GM21423 (cell line): ENCODE results near the gene UFD1.

Experiments used
- ATAC-seq: cut with Tn5 transposase; IDR thresholded peaks from one replicate; pipeline ENCODE4 v1.9.1; 2021; ENCODE audit warnings: mild to moderate bottlenecking, moderate library complexity; ENCODE audit not compliant: unreplicated experiment

UFD1 gene

GRCh38 chr22:19516378-19517170 lies 37.6 kb upstream of the UFD1 start:
- ATAC-seq: no peak

DNA sequence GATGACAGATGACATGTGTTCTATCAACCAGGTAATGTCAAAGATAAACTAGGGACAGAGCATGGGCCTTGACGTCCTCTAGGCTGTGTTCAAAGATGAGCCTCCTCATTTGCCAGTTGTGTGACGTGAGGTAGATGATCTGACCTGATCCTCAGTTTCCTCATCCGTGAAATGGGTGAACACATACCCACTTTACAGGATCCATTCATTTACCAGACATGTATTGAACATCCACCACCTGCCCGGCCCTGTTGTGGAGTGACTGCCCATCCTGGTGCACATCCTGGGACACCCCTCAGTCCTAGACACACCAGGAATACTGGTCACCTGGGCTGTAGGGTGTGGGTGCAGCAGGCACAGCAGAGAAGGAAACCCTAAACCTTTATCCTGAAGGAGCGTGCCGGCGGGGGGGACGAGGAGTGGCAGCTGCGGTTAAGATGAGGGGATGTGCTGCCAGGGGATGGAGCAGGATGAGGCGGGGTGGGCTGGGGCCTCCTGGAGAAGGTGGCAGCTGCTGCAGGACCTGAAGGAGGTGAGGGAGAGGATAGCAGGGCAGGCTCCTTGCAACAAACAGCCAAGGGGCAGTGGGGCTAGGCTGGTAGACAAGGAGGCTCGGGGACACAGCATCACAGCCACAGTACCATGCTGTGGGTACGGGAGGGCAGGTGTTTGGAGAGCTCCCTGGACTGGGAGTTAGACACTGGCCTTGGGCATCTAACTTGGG lies 36.8 kb upstream of the UFD1 start:
- no peak for ATAC-seq

GRCh38 chr22:19514831-19515565 lies 36.0 kb upstream of the UFD1 start:
- ATAC-seq: no peak

DNA sequence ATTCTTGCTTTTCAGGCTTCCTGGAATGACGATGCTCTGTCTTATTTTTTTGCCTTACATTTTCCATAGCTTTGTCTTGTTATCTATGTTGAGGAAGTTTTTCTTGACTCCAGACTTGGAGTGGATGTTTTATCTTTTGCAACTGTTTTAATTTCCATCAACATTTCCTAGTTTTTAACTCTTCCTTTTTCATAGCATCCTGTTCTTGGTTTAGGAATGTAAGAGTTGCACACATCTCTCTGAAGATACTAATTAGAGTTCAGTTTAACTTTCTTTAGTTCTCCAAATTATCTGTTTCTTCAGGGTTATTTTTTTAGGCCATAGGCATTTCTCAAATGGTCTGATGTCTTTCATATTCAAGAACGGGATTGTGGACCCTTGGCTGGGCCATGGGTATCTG lies 34.8 kb upstream of the UFD1 start:
- ATAC-seq: no peak

- ATAC-seq: no peak
Measured at GRCh38 chr22:19510919-19511341, 31.9 kb upstream of the UFD1 start.

DNA sequence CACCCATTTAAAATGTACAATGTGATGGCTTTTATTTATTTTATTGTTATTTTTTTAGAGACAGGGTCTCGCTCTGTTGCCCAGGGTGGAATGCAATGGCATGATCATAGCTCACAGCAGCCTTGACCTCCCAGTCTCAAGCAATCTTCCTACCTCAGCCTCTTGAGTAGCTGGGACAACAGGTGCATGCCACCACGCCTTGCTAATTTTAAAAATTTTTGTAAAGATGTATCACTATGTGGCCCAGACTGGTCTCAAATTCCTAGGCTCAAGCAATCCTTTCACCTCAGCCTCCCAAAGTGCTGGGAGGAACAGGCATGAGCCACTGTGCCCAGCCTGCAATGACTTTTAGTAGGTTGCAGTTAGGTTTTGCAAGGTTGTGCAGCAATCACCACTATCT lies 30.9 kb upstream of the UFD1 start:
- no peak for ATAC-seq

- no peak for ATAC-seq
Measured at GRCh38 chr22:19509191-19509590, 30.2 kb upstream of the UFD1 start.

DNA sequence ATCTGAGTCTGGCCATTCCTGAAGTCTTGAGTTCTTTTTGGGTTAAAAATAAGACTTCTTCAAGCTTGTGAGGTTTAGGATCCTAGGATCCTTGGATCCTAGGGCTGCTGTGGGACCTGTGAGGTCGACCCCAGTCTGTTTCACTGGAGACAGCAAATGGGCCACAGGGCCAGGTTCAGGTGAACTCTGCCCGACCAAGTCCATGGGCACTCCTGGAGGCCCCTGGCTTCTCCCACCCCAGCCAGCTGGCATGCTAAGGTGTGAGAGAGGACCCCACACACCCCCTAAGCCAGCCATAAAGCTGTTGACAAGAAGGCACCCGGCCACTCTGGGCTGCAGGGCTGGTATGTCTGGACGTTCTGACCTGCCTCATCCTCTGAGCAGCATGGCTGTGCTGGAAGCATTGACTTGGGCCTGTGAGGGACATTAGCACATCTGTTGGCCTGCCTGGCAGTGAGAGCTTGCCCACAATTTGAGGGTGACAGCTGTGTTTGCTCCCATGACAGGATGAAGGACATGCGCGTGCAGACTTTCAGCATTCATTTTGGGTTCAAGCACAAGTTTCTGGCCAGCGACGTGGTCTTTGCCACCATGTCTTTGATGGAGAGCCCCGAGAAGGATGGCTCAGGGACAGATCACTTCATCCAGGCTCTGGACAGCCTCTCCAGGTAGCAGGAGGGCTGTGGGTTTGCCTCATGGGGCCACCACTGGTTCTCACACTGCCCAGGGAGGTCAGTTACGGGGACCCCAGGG lies 29.2 kb upstream of the UFD1 start:
- ATAC-seq: no peak

DNA sequence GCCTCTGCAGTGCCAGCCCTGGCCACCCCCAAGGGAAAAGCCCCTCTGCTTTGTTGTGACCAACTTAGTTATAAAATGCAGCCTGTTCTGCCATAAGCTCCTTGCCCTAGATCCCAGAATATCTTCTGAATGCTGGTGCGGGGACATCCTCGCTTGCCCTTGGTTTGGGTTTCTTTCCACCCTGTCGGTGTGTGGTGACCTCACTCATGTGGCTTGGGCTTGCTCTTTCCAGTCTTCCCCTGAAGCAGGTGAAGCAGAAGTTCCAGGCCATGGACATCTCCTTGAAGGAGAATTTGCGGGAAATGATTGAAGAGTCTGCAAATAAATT lies 28.5 kb upstream of the UFD1 start:
- ATAC-seq: no peak

DNA sequence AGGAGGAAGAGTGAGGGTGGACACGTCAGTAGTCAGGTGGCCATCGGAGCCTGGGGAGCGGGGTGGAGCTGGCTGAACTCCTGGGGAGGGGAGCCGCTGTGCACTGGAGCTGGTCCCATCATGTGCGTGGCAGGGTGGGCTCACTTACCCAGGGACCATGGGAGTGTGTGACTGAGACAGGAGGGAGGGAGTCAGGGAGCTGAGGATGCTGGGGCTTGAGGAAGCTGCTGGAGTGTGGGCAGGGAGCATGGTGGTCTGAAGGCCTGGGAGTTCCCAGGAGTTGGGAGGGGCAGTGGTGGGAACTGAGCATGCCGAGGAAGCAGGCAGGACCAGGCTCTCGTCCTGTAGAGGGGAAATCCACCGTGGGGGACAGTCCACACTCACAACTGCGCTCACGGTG lies 27.2 kb upstream of the UFD1 start:
- ATAC-seq: no peak

- no peak for ATAC-seq
Measured at GRCh38 chr22:19505735-19506126, 26.7 kb upstream of the UFD1 start.

DNA sequence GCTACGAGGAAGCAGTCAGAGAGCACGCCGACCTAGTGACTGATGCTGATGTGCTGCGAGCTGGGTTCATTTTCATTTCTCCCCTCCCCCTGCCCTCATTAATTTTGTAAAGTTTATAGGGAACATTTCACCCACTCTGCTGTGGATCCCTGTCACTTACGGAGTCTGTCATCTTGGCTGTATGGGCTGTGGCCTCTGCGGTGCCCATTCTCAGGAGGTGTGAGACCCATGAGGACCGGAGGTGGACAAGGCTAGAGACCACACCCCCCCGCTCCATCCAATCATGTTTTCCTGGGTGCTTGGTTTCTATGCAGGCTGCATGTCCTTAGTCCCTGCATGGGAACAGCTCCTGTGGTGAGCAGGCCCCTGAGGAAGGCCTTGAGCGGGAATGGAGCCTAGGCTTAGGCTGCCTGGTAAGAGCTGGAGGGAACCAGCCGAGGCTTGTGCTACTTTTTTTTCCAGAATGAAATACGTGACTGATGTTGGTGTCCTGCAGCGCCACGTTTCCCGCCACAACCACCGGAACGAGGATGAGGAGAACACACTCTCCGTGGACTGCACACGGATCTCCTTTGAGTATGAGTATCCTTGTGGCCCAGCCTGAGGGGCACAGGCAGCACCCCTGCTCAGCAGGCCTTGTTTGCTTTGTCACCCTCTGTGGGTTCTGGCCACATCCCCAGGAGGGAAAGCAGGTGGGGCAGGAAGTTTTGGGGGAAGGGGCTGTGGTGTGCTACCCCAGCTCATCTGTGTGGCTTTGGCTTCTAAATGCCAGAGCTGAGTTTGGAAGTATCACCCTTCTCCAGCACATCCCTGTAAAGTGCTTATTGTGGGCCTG lies 26.1 kb upstream of the UFD1 start:
- ATAC-seq: no peak

GRCh38 chr22:19503869-19504268 lies 24.9 kb upstream of the UFD1 start:
- ATAC-seq: no peak

GRCh38 chr22:19503367-19503766 lies 24.4 kb upstream of the UFD1 start:
- ATAC-seq: no peak

- no peak for ATAC-seq
Measured at GRCh38 chr22:19501897-19502447, 23.0 kb upstream of the UFD1 start.

GRCh38 chr22:19499880-19500242 lies 20.9 kb upstream of the UFD1 start:
- no peak for ATAC-seq

- ATAC-seq: no peak
Measured at GRCh38 chr22:19499236-19499879, 20.4 kb upstream of the UFD1 start.

GRCh38 chr22:19498866-19499190 lies 19.8 kb upstream of the UFD1 start:
- no peak for ATAC-seq

DNA sequence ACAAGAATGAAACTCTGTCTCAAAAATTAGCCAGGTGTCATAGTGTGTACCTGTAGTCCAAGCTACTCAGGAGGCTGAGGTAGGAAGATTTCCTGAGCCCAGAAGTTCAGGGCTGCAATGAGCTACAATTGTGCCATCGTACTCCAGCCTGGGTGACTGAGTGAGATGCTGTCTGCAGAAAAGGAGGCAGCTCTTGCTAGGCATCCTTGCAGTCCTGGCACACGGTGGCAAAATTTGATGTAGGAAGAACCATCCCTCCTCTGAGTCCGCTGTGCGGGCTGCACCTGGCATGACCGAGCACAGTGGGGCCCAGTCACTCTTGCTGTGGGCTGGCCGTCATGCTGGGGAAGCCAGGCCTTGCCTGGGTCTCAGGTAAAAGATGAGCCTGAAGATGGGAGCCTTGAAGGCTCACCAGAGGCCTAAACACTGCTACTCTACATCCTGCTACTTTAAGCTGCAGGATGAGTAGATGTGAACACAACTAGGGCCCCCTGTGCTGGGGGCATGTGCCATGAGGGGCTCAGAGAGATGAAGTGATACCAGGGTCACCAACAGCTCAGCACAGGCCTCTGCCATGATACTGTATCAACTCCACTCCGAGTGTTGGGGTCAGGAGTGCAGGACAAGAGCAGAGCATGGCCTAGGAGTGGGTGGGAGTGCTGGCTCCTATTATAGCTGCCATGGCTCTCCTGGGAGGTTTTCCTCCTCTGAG lies 19.3 kb upstream of the UFD1 start:
- no peak for ATAC-seq
